H1 (cell line): ENCODE measurements around the gene GRID1. TPM values are rescaled to one million over a fixed set of nuclear protein-coding genes. Genes with fewer than 3 reads are reported as not detected.

ENCODE experiments used
- CTCF ChIA-PET: fragments of 300-600 bp; sonication (Branson Sonifier 250); formaldehyde crosslinking; loops from one replicate; lab custom pipeline; 2021; ENCODE audit not compliant: partially characterized antibody; lab: Charles Lee
- POLR2A ChIA-PET: fragments of 300-600 bp; sonication (Branson Sonifier 250); formaldehyde crosslinking; loops from one replicate; lab custom pipeline; 2021; ENCODE audit warnings: inconsistent platforms; ENCODE audit not compliant: partially characterized antibody; lab: Charles Lee
- DNase-seq, 2 experiments: peaks; one replicate each; pipeline versions ENCODE4 v3.0.0 to v3.0.0-alpha.2; 2010 to 2022; ENCODE audit warnings: low spot score in 2 of 2, low read depth in 1 of 2, mixed read lengths in 1 of 2
- FAIRE-seq: peaks from 2 replicates; lab custom pipeline; 2011; peaks lifted over from hg19 to GRCh38; lab: Jason Lieb, UNC
- H2AFZ ChIP-seq: 2 replicates; pipeline ENCODE4 v1.8.1; 2012; ENCODE audit warnings: low read length, inconsistent platforms
- H2AK5ac ChIP-seq: 2 replicates; pipeline ENCODE4 v1.6.1; 2013; ENCODE audit warnings: low read depth, low read length
- H2BK120ac ChIP-seq: replicated peaks from 2 replicates; pipeline ENCODE3; 2013; ENCODE audit warnings: low read depth, low read length, inconsistent platforms
- H2BK12ac ChIP-seq: 2 replicates; pipeline ENCODE4 v1.6.1; 2013; ENCODE audit warnings: low read depth, low read length
- H2BK15ac ChIP-seq: 2 replicates; pipeline ENCODE4 v1.6.1; 2013; ENCODE audit warnings: low read length
- H2BK20ac ChIP-seq: 2 replicates; pipeline ENCODE4 v1.6.1; 2013; ENCODE audit warnings: low read length
- H2BK5ac ChIP-seq: 2 replicates; pipeline ENCODE4 v1.6.1; 2013; ENCODE audit warnings: low read depth, low read length
- H3K14ac ChIP-seq: 2 replicates; pipeline ENCODE4 v1.6.1; 2013; ENCODE audit warnings: inconsistent platforms; ENCODE audit not compliant: insufficient read length
- H3K18ac ChIP-seq: 2 replicates; pipeline ENCODE4 v1.6.1; 2013; ENCODE audit warnings: low read length; ENCODE audit errors: extremely low read depth
- H3K23ac ChIP-seq: 2 replicates; pipeline ENCODE4 v1.6.1; 2013; ENCODE audit warnings: inconsistent platforms; ENCODE audit not compliant: insufficient read length
- H3K23me2 ChIP-seq: 2 replicates; pipeline ENCODE4 v1.6.1; 2013; ENCODE audit warnings: low read depth, low read length
- H3K27ac ChIP-seq: 2 replicates; pipeline ENCODE4 v1.6.1; 2011; ENCODE audit warnings: low read depth, low read length, inconsistent platforms
- H3K27me3 ChIP-seq, 4 experiments: replicated peaks in 1 of 4; 1 replicate in 1 of 4; 2 replicates in 3 of 4; pipeline versions ENCODE4 v1.6.1 to v1.8.1; 2011 to 2013; ENCODE audit warnings: low read length in 3 of 4, mild to moderate bottlenecking in 3 of 4, inconsistent platforms in 2 of 4, mixed read lengths in 2 of 4, moderate library complexity in 1 of 4; ENCODE audit not compliant: control insufficient read depth in 3 of 4, insufficient read depth in 3 of 4; ENCODE audit errors: extremely low read depth in 1 of 4
- H3K36me3 ChIP-seq, 4 experiments: 2 replicates each; pipeline versions ENCODE4 v1.6.1 to v1.8.1; 2011 to 2013; ENCODE audit warnings: mild to moderate bottlenecking in 4 of 4, low read length in 3 of 4, moderate library complexity in 2 of 4, control low read depth in 1 of 4, inconsistent platforms in 1 of 4; ENCODE audit not compliant: insufficient read depth in 4 of 4, control insufficient read depth in 2 of 4
- H3K4ac ChIP-seq: replicated peaks from 2 replicates; pipeline ENCODE3; 2013; ENCODE audit warnings: low read length, low read depth, mixed read lengths, inconsistent platforms; ENCODE audit not compliant: insufficient read length
- H3K4me1 ChIP-seq, 4 experiments: replicated peaks in 1 of 4; 1 replicate in 1 of 4; 2 replicates in 3 of 4; pipeline versions ENCODE4 v1.6.1 to v1.8.1; 2011 to 2013; ENCODE audit warnings: low read length in 3 of 4, inconsistent platforms in 2 of 4, mixed read lengths in 1 of 4; ENCODE audit not compliant: insufficient read depth in 4 of 4, control insufficient read depth in 3 of 4
- H3K4me2 ChIP-seq, 2 experiments: 2 replicates each; pipeline versions ENCODE4 v1.6.1 to v1.8.1; 2011 to 2013; ENCODE audit warnings: low read depth in 2 of 2, low read length in 2 of 2, control low read depth in 1 of 2, inconsistent platforms in 1 of 2, mild to moderate bottlenecking in 1 of 2; ENCODE audit not compliant: insufficient read depth in 1 of 2
- H3K4me3 ChIP-seq, 4 experiments: fragments of 200-600, 300-600 bp in 1 of 4; sonication (generic), shearing (Covaris generic), sonication (Bioruptor Twin) in 1 of 4; 2 replicates each; pipeline versions ENCODE4 v1.5.1 to v1.8.1; 2011 to 2016; ENCODE audit warnings: low read length in 4 of 4, low read depth in 3 of 4, control low read depth in 2 of 4, inconsistent platforms in 2 of 4, mild to moderate bottlenecking in 2 of 4, mixed read lengths in 1 of 4, moderate library complexity in 1 of 4; ENCODE audit not compliant: insufficient read depth in 2 of 4; ENCODE audit errors: extremely low read depth in 1 of 4
- H3K56ac ChIP-seq: replicated peaks from 2 replicates; pipeline ENCODE3; 2013; ENCODE audit warnings: low read depth, mild to moderate bottlenecking, mixed read lengths, low read length, inconsistent platforms; ENCODE audit not compliant: insufficient read length
- H3K79me1 ChIP-seq: 2 replicates; pipeline ENCODE4 v1.6.1; 2013; ENCODE audit warnings: low read depth, low read length, control low read depth
- H3K79me2 ChIP-seq, 2 experiments: 2 replicates each; pipeline versions ENCODE4 v1.6.1 to v1.8.1; 2012 to 2013; ENCODE audit warnings: low read length in 2 of 2, mild to moderate bottlenecking in 2 of 2, inconsistent platforms in 1 of 2; ENCODE audit not compliant: insufficient read depth in 2 of 2, control insufficient read depth in 1 of 2
- H3K9ac ChIP-seq, 4 experiments: replicated peaks in 1 of 4; 1 replicate in 1 of 4; 2 replicates in 3 of 4; pipeline versions ENCODE4 v1.6.1 to v1.8.1; 2011 to 2013; ENCODE audit warnings: low read depth in 3 of 4, low read length in 3 of 4, control low read depth in 2 of 4, mild to moderate bottlenecking in 2 of 4, moderate library complexity in 2 of 4, inconsistent platforms in 1 of 4; ENCODE audit errors: extremely low read depth in 1 of 4
- H3K9me3 ChIP-seq, 2 experiments: 2 replicates each; pipeline versions ENCODE4 v1.6.1 to v1.8.1; 2012 to 2013; ENCODE audit warnings: mild to moderate bottlenecking in 2 of 2, moderate library complexity in 2 of 2, control low read depth in 1 of 2, inconsistent platforms in 1 of 2, low read depth in 1 of 2, low read length in 1 of 2, mixed read lengths in 1 of 2; ENCODE audit not compliant: insufficient read depth in 2 of 2
- H4K20me1 ChIP-seq, 2 experiments: replicated peaks in 1 of 2; 2 replicates each; pipeline versions ENCODE3 to v1.8.1; 2011 to 2013; ENCODE audit warnings: inconsistent platforms in 2 of 2, low read length in 2 of 2, mild to moderate bottlenecking in 1 of 2; ENCODE audit not compliant: insufficient read depth in 2 of 2, control insufficient read depth in 1 of 2
- H4K5ac ChIP-seq: 2 replicates; pipeline ENCODE4 v1.6.1; 2013; ENCODE audit warnings: low read length, low read depth, mixed read lengths, inconsistent platforms; ENCODE audit not compliant: insufficient read length
- H4K8ac ChIP-seq: 2 replicates; pipeline ENCODE4 v1.8.0; 2013; ENCODE audit warnings: mild to moderate bottlenecking, moderate library complexity, low read length, inconsistent platforms; ENCODE audit not compliant: insufficient read depth; ENCODE audit errors: extremely low read depth
- H4K91ac ChIP-seq: replicated peaks from 2 replicates; pipeline ENCODE3; 2013; ENCODE audit warnings: low read length, mixed read lengths, inconsistent platforms; ENCODE audit not compliant: insufficient read length
- ASH2L ChIP-seq: fragments of 200-600, 300-600 bp; sonication (generic); IDR thresholded peaks from one replicate; pipeline ENCODE4 v1.7.1; 2017; ENCODE audit warnings: low read length
- CBX5 ChIP-seq: fragments of 300-800, 300-1000 bp; sonication (generic); IDR thresholded peaks from 2 replicates; pipeline ENCODE4 v1.7.1; 2016; ENCODE audit warnings: antibody characterized with exemption, low read length, low read depth
- CBX8 ChIP-seq: fragments of 300-800, 300-1000 bp; sonication (generic); IDR thresholded peaks from 2 replicates; pipeline ENCODE4 v1.7.1; 2016; ENCODE audit warnings: low read depth, low read length, borderline replicate concordance
- CHD2 ChIP-seq: IDR thresholded peaks from 2 replicates; pipeline ENCODE4 v1.6.1; 2012; ENCODE audit warnings: low read length, improper control_type of control experiment
- CREB1 ChIP-seq: IDR thresholded peaks from 2 replicates; pipeline ENCODE4 v1.6.1; 2012; ENCODE audit warnings: inconsistent platforms
- EP300 ChIP-seq, 2 experiments: IDR thresholded peaks; 1 replicate in 1 of 2; 2 replicates in 1 of 2; pipeline ENCODE4 v1.6.1; 2011 to 2012; ENCODE audit warnings: low read depth in 2 of 2, low read length in 2 of 2, mild to moderate bottlenecking in 2 of 2, borderline replicate concordance in 1 of 2, inconsistent platforms in 1 of 2, moderate library complexity in 1 of 2
- EZH2 ChIP-seq: fragments of 200-600 bp; sonication (generic); IDR thresholded peaks from 2 replicates; pipeline ENCODE4 v1.7.1; 2012; ENCODE audit warnings: low read depth, mild to moderate bottlenecking, moderate library complexity, low read length, inconsistent platforms; ENCODE audit not compliant: severe bottlenecking
- HDAC2 ChIP-seq, 2 experiments: fragments of 300-600 bp in 1 of 2; sonication (generic) in 1 of 2; IDR thresholded peaks; 2 replicates each; pipeline ENCODE4 v1.6.1; 2011 to 2012; ENCODE audit warnings: low read depth in 2 of 2, low read length in 2 of 2, mild to moderate bottlenecking in 2 of 2, moderate library complexity in 2 of 2, borderline replicate concordance in 1 of 2, inconsistent platforms in 1 of 2
- POU5F1 ChIP-seq: IDR thresholded peaks from 2 replicates; pipeline ENCODE4 v1.6.1; 2011; ENCODE audit warnings: low read depth, mild to moderate bottlenecking, low read length, moderate library complexity
- RXRA ChIP-seq: IDR thresholded peaks from 2 replicates; pipeline ENCODE4 v1.6.1; 2011; ENCODE audit warnings: low read depth, mild to moderate bottlenecking, low read length, moderate library complexity; ENCODE audit not compliant: insufficient read depth
- WGBS, 2 experiments: shearing (Covaris generic) in 1 of 2; methylation state at CpG; one replicate each; pipeline versions ENCODE4 v1.1.6 to v1.1.7; 2013 to 2015; ENCODE audit warnings: low lambda C conversion rate in 2 of 2, mixed read lengths in 2 of 2, inconsistent platforms in 1 of 2, low coverage in 1 of 2, missing lambda C conversion rate in 1 of 2; ENCODE audit not compliant: insufficient replicate concordance in 2 of 2, insufficient coverage in 1 of 2, insufficient read length in 1 of 2; ENCODE audit errors: extremely low coverage in 1 of 2, missing lambda C conversion rate in 1 of 2; 5-methylcytosine and 5-hydroxymethylcytosine counted together
- polyA plus RNA-seq, 7 experiments: library from polyadenylated mRNA; depleted of rRNA in 3 of 7; stranded (reverse) in 5 of 7; unstranded in 2 of 7; fragments of >200 nt in 5 of 7; fragments of 200-250 nt in 2 of 7; gene quantifications; 1 replicate in 5 of 7; 2 replicates in 1 of 7; 4 replicates in 1 of 7; pipeline versions ENCODE4 v1.2.1 to v1.2.3, GENCODE V29; 2011 to 2013; ENCODE audit warnings: missing spikeins in 2 of 7, mixed read lengths in 2 of 7
- total RNA-seq: library from RNA; stranded (reverse); fragmentation: NEBNext Ultra II Directional; extraction: Animal tissue kit (Norgen Biotek cat#: 25700); gene quantifications from 2 replicates; pipeline ENCODE4 v1.2.1, GENCODE V29; 2021
- TF ChIP-seq, protein P1 (sequence below): IDR thresholded peaks from 2 replicates; pipeline ENCODE4 v1.6.1; 2012; ENCODE audit warnings: inconsistent platforms
- TF ChIP-seq, protein P2 (sequence below): IDR thresholded peaks from 2 replicates; pipeline ENCODE4 v1.6.1; 2012; ENCODE audit warnings: inconsistent platforms

GRID1 gene
- total and polyA plus RNA-seq, 2 of the 8 experiments (the other 6 are each of a cell fraction or from before 2014, with no cell fraction given): 0.22 to 0.30 TPM

DNA sequence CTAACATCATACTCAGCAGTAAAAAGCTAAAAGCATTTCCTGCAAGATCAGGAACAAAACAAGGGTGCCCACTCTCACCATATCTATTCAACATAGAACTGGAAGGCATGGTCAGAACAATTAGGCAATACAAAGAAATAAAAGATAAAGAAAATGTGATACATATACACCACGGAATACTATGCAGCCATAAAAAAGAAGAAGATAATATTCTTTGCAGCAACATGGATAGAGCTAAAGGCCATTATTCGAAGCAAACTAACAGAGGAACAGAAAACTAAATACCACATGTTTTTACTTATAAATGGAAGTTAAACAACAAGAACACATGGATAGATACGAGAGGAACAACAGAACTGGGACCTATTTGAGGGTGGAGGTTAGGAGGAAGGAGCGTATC is 652.7 kb downstream of the GRID1 start:
- Histone ChIP-seq H3K23ac (no peak overlapping the region), H4K5ac (no peak overlapping the region), H3K4me3 (no peak overlapping the region), H3K27ac (no peak overlapping the region), H4K20me1 (no peaks in the 10 kb centered on the region), H3K9ac (no peak overlapping the region), H3K27me3 (no peaks in the 10 kb centered on the region), H2BK12ac (no peak overlapping the region), H4K91ac (no peak overlapping the region), H3K36me3 (no peaks in the 10 kb centered on the region), H3K18ac (no peak overlapping the region), H2AFZ (no peak overlapping the region), H4K8ac (no peak overlapping the region), H3K9me3 (no peaks in the 10 kb centered on the region), H2BK5ac (no peak overlapping the region), H3K79me1 (no peaks in the 10 kb centered on the region), H3K14ac (no peak overlapping the region), H2BK20ac (no peak overlapping the region), H3K79me2 (no peaks in the 10 kb centered on the region), H2BK15ac (no peak overlapping the region), H3K4ac (no peak overlapping the region), H3K4me2 (no peak overlapping the region), H2AK5ac (no peak overlapping the region), H3K4me1 (no peaks in the 10 kb centered on the region), H3K23me2 (no peaks in the 10 kb centered on the region), H3K56ac (no peak overlapping the region), H2BK120ac (no peak overlapping the region)
- no peak for DNase-seq
- no peak for FAIRE-seq
- ChIA-PET POLR2A (no interaction called here), CTCF (interaction anchor here (0.6 to 0.8 kb wide), 2 partner anchors 26 to 131 kb away, joined by 3 read pairs; no protein-coding TSS in a partner anchor)
- 94% methylated on average over 4 of the region's 4 CpGs; no CpG with 5 or more reads in 1 of the 2 experiments for WGBS, 2 experiments
- TF ChIP-seq EP300 (IDR thresholded peaks at IDR 0.05; ENCODE audit: borderline replicate concordance in 1 of 2, low read depth in 2 of 2, low read length in 2 of 2): no peak
- no peak for TF ChIP-seq ASH2L
- TF ChIP-seq POU5F1: no peak
- no peak for TF ChIP-seq CHD2
- TF ChIP-seq RXRA: no peak
- no peak for TF ChIP-seq CBX5
- no peak for TF ChIP-seq EZH2
- TF ChIP-seq, protein P1, sequence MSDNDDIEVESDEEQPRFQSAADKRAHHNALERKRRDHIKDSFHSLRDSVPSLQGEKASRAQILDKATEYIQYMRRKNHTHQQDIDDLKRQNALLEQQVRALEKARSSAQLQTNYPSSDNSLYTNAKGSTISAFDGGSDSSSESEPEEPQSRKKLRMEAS: no peak
- TF ChIP-seq CBX8: no peak
- TF ChIP-seq HDAC2 (IDR thresholded peaks at IDR 0.05; ENCODE audit: borderline replicate concordance in 1 of 2, low read depth in 2 of 2, low read length in 2 of 2): no peak
- TF ChIP-seq, protein P2, sequence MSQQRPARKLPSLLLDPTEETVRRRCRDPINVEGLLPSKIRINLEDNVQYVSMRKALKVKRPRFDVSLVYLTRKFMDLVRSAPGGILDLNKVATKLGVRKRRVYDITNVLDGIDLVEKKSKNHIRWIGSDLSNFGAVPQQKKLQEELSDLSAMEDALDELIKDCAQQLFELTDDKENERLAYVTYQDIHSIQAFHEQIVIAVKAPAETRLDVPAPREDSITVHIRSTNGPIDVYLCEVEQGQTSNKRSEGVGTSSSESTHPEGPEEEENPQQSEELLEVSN: no peak
- no peak for TF ChIP-seq CREB1
